ENCODE measurements around the gene HLTF.
"Not testable (repeated sequence)": the region's sequence is repeated elsewhere in the genome, so short reads cannot be mapped to it uniquely, and the experiment has no call there.

HLTF gene

GRCh38 chr3:148991219-148992026 is 94.9 kb downstream of the HLTF start, which contains the start of gene GYG1:
Gene GYG1 (plus strand): TSS chr3:148991540. CDS start chr3:148991641, 101 bp downstream.
- DNase-seq (ENCODE audit: low read depth): peak; percentile 75

DNA sequence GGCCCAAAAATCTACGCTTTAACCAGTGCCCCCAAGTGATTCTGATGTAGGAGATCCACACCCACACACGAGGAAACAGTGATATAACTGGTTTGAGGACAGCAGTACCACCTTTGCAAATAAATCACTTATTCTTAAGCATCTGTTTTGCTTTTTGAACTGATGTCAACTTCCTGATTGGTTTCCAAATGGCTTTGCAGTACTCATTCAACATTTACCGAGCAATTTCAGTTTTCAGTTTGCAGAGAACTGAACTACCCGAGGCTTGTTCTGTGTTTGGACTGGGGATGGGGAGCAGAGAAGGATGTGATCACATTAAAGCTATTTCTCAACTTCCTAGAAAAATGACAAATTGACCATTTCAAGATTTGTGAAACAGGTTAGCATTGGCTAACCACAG is 96.1 kb downstream of the HLTF start:
- no peak for DNase-seq (ENCODE audit: low read depth)

DNA sequence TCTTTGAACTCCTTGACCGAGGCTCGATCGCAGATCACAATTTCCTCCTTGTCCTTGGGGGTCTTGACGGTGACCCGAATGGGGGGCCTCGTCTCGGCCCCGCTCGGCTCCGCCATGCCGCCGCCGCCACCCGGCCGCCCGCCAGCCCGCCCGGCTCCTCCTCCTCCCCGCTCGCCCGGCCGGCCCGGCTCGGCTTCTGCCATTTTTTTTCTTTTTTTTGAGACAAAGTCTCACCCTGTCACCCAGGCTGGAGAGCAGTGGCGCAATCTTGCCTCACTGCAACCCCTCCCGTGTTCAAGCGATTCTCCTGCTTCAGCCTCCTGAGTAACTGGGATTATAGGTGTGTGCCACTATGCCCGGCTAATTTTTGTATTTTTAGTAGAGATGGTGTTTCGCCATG is 98.8 kb downstream of the HLTF start:
- DNase-seq (ENCODE audit: low read depth): not testable (repeated sequence)

DNA sequence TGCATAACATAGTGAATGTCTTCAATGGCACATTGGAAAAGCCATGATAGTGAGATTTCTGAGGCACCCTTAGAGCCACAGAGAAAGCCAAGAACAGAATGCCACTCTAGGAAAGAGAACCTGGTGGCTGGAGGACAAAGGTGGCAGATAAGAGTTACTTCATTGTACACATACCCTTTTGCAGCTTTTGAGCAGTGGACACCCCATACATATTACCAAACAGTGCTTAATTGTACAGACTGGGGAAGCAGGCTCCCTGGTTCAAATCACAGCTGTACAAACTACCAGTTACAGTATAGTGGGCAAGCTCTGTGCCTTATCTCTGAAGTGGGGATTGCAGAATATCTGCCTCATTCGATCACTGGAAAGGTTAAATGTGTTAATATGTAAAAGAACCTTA is 105.1 kb downstream of the HLTF start:
- no peak for DNase-seq (ENCODE audit: low read depth)
